ENCODE measurements around the gene NASP. TPM values are rescaled to one million over a fixed set of nuclear protein-coding genes. Genes with fewer than 3 reads are reported as not detected.
"Not testable (repeated sequence)": the region's sequence is repeated elsewhere in the genome, so short reads cannot be mapped to it uniquely, and the experiment has no call there.

NASP gene
- total RNA-seq, 1 donor = 94.0 TPM

DNA sequence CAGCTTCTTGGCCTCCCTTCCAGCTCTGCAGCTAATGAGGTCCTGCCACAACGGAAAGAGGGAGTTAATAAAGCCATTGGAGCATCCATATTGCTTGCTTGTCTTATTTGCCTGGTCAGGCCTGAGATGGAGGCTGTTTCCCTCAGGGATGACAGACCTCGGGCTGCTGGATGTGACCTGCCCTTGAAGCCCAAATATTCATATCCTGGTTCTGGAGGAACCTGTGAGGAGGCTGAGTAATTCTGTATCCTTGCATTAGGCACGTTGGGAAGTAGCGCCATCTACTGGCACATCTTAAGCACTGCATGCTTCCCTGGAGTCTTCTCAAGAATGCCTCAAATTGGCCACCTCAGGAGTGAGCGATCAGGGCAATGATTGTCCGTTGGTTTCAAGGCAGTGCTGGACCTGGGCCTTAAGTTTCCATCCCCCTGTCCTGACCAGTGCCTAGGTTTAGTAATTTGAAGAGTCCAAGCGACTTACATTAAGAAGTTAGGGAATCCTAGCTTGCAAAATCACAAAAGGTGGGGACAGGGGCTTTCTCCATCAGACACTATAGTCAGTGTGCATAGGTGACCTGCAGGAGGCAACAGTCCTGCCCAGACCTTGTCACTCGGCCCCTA, 13.8 kb upstream of the NASP start:
- peak; percentile 62 to 83 (median 70) for DNase-seq (ENCODE audit: low read depth in 2 of 3, low spot score in 2 of 3)

DNA sequence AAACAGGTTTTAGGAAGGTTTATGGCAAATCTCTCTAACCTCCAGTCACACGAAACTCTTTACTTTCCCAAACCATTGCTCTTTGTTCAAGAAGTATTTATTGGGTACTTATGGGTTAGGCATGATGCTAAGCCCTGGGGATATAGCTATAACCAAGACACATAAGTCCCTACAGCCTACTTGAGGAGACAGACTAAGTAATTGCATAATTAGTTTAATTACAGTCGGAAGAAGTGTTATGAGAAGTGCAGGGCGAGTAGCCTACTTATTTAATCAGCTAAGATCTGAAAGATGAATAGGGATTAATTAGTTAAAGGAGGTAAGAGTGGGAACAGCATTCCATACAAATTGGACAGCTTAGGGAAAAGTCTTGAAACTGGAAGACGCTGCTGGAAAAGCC, 13.2 kb upstream of the NASP start:
- no peak for DNase-seq (ENCODE audit: low read depth in 2 of 3, low spot score in 2 of 3)

DNA sequence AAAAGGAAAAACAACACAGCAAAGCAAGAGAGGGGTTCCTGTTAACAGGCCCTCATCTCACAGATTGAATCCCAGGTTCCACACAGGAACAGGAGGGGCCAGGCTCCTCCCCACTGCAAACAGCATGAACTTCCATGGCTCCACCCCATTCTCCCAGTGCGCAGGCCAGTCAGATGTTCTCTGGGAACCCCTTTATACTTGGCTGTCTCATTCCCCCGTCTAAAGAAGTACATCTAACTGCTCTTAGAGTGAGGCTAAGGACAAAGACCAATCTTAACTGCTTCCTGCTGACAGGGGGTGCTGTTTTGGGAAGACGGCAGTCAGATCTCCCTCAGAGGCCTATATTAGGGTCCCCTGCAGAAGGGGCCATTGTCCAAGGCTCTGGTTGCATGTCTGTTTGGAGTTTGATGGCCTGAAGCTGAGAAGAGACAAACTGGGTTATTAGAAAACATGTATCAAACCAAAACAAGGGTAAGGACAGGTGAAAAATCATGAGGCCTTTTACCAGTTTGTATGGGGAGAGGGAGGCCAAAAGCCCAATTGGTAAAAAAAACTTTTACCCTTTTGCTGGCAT, 10.5 kb upstream of the NASP start:
- DNase-seq (ENCODE audit: low read depth in 2 of 3, low spot score in 2 of 3) = no peak

DNA sequence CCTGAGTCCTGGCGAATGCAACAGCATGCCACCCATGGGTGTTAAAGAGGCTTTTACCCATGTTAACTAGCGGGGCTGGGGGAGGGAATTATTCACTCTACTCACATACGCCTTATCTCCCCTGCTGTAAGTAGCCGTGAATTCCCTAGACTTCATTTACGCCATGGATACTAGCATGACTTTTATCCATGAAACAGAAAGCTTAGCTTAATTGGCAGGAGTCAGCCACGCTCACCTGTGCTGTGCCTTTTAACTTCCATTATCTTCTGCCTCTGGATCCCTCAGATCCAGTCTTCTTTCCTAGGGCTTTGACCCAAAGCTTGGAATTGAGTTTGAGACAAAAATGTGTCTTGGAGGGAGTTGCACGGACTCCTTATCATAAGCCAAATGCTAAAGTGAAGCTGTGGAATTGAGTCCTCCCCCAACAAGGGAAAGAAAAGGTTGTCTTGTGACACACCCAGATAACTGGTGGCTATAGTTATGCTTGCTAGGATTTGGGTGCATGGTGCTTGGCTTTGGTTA, 9.7 kb upstream of the NASP start:
- no peak for DNase-seq (ENCODE audit: low read depth in 2 of 3, low spot score in 2 of 3)

DNA sequence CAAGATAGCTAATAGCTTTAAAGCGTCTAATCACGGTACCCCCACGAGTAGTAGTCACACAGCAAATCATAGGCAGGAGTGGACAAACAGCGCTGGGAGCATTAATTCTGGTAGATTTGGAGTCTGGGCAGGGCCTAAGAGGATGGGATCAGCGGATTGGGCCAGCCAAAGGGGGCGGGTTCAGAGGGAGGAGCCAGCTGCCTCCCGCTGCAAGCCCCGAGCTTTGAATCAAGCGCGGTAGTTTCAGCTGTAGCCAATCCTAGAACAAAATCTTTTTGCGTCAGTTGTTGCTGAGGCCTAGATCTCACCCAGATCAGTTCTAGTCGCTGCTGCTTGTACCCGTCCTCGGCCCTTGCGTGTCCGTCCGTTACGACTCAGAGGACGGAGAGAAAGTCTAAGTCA, 576 bp upstream of the NASP start:
- DNase-seq (ENCODE audit: low read depth in 2 of 3, low spot score in 2 of 3) = peak; percentile 87 to 99 (median 97)

DNA sequence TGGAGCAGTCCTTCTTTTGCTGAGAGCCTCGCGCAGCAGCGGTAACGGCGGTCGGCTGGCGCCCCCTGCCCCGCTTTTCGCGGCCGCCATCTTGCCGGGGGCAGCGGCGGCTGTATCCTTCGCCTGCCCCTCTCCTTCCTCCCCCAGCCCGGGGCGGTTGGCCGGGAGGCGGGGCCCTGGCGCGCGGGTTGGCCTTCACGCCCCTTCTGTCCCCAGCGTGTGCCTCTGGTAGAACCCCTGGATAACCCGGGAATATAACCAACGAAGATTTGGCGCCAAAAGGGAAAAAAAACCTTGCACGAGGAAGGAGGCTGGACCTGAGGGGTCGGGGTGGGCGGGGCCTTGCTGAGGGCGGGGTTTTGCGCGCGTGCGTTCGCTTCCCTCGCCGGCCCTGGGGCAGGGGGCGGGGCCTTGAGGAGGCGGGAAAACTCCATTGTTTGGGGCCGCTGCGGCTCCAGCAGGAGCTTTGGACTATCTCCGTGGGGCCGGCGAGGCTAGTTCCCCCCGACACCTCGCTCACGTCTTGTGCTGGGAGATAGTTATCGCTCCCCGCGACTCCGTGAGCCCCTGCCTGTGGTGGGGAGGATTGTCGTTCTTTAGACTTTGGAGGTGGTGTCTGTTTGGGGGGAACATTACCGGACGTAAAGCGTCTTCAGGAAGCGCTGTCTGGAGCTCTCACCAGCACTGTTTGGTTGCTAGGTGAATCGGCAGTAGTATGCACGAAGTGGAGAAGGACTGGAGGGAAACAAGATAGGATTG, 689 bp downstream of the NASP start:
- peak; percentile 83 to 94 (median 90) for DNase-seq (ENCODE audit: low read depth in 2 of 3, low spot score in 2 of 3)

DNA sequence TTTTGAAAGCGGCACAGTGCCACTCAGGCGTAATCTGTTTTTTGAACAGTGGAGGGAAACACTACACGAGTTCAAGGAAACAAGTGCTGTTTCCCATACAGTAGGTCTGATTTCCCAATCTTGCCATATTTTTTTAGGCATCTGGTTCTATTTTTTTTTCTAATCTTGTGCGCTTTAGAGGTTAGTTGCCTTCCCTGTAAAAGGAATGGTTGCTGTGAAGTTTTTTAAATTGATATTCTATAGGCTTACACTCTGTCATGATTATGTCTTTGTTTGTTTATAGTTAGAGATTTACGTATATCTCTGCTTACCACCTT, 1.2 kb downstream of the NASP start:
- DNase-seq (ENCODE audit: low read depth in 2 of 3, low spot score in 2 of 3) = no peak

DNA sequence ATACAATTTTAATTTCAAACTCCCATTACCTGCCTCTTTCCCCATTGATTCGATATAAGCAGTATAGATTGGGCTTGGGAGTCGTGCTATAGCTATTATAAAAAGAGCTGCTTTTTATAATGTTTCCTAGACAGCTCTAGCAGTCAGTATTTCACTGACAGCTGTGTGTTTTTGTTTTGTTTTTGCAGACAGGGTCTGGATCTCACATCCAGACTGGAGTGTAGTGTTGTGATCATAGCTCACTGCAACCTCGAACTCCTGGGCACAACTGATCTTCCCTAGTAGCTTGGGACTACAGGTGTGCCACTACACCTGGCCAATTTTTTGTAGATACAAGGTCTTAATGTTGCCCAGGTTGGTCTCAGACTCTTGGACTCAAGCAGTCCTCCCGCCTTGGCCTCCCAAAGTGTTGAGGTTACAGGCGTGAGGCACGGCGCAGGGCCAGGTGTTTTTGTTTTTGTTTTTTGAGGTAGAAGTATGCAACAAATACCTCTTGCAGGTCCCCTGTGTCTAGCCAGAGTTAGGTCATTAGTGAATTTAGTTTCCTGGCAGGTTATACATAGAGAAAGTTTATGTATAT, 1.7 kb downstream of the NASP start:
- no peak for DNase-seq (ENCODE audit: low read depth in 2 of 3, low spot score in 2 of 3)

DNA sequence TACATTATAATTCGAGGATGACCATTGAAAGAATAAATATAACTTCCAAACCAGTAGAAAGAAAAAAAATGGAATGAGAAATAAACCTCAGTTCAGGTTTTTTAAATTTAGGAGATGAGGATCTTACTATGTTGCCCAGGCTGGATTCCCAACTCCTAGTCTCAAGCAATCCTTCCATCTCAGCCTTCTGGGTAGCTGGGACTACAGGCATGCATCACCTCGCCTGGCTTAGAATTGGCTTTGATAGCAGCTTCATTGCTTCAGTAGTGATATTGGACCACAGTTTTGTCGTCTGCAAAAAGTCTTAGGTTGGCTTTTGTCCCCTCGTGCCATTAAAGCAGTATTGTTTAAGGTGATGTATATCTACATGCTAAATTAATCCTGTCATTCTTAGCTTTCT, 2.9 kb downstream of the NASP start:
- no peak for DNase-seq (ENCODE audit: low read depth in 2 of 3, low spot score in 2 of 3)

DNA sequence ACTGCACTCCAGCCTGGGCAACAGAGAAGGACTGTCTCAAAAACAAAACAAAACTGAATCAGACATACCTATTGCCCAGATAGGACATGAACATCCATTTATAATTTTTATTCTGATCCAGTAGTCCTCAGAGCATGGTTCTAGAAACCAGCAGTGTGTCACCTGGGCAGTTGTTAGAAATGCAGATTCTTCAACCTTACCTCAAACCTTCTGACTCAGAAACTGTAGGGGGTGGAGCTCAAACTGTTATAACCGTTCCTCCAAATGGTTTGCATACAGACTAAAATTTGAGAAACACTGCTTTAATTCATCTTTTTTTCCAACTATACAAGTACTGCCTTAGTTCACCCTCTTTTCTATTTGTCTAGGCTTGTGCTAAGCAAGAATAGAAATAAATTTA, 6.0 kb downstream of the NASP start:
- no peak for DNase-seq (ENCODE audit: low read depth in 2 of 3, low spot score in 2 of 3)

DNA sequence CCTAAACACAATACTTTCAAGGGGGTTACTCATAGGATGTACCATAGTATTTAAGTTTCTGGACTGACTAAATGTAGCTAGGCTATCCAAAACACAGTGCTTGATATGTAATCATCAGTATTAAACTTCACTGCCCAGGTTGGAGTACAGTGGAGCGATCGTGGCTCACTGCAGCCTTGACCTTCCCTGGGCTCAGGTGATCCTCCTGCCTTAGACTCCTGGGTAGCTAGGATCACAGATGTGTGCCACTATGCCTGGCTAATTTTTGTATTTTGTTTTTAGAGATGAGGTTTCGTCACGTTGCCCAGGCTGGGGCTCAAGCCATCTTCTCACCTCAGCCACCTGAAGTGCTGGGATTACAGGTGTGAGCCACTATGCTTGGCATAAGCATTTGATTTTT, 10.6 kb downstream of the NASP start:
- DNase-seq (ENCODE audit: low read depth in 2 of 3, low spot score in 2 of 3) = no peak

DNA sequence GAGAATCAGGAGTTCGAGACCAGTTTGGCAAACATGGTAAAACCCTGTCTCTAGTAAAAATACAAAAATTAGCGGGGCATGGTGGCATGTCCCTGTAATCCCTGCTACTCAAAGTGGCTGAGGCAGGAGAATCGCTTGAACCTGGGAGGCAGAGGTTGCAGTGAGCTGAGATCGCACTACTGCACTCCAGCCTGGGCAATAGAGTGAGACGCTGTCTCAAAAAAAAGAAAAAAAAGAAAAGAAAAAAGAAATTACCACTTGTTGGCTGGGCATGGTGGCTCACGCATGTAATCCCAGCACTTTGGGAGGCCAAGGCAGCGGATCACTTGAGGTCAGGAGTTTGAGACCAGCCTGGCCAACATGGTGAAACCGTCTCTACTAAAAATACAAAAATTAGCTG, 12.9 kb downstream of the NASP start:
- DNase-seq (ENCODE audit: low read depth in 2 of 3, low spot score in 2 of 3) = not testable (repeated sequence)

DNA sequence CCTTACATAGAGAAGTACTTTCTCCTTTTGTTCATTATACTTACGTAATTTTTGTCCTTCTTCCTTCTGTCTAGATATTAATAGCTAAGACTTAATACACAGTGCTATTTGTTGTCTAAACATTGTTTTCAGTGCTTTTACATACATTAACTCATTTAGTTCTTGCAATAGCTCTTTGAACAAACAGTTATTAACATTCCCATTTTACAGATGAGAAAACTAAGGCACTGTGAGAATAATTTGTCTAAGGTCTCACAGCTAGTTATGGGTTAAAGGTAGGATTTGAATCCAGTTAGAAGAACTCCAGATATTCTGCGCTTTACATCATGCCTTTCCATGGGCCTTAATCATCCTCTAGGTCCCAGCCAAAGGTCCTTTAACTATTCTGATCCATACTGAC, 20.4 kb downstream of the NASP start:
- no peak for DNase-seq (ENCODE audit: low read depth in 2 of 3, low spot score in 2 of 3)

DNA sequence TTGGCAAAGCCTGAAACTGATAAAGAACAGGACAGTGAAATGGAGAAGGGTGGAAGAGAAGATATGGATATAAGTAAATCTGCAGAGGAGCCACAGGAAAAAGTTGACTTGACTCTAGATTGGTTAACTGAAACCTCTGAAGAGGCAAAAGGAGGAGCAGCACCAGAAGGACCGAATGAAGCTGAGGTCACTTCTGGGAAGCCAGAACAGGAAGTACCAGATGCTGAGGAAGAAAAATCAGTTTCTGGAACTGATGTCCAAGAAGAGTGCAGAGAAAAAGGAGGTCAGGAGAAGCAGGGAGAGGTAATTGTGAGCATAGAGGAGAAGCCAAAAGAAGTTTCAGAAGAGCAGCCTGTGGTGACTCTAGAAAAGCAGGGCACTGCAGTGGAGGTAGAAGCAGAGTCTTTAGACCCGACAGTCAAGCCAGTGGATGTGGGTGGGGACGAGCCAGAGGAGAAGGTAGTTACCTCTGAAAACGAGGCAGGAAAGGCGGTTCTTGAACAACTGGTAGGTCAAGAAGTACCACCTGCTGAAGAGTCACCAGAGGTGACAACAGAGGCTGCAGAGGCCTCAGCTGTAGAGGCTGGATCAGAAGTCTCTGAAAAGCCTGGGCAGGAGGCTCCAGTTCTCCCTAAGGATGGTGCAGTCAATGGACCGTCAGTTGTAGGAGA, 23.7 kb downstream of the NASP start:
- no peak for DNase-seq (ENCODE audit: low read depth in 2 of 3, low spot score in 2 of 3)

DNA sequence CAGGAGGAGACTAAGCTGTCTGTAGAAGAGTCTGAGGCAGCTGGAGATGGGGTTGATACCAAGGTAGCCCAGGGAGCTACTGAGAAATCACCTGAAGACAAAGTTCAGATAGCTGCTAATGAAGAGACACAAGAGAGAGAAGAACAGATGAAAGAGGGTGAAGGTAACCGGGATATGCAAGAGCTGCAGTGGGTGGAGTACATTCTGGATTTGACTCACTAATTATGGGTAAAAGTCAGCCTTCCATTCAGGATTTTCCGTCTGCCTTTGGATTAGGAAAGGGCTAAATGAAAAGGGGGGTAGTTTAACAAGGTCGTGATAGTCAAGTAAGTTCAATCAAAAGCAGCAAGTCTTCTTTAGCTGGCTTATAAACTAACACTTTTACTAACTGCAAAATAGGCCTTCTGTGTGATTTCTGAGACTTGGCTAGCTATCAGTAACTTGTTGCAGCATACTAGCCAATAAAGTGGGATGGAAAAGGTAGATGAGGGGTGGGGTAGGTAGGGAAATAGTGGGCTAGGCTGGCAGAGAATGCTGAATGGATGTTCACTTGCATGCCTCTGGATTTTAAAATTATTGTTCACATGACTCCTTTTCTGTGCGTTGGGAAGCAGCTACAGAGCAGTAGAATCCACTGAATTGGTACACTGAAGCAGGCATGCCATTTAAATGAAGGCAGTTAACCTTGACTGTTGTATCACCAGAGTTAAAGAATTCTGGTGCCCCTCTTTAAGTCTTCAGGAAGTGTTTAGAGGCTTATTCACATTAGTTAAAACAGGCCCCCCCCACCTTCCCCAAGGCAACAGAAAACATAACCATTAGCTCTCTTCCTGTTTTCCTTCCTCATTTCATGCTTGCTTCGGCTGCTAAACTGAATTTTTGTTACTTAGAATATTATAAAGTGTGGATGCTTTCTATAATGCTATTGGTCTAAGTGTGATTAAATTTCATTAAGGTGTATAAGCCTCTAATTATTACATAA, 24.6 kb downstream of the NASP start:
- peak in 2 of 3 donors; percentile 80 to 93 for DNase-seq (ENCODE audit: low read depth in 2 of 3, low spot score in 2 of 3)

DNA sequence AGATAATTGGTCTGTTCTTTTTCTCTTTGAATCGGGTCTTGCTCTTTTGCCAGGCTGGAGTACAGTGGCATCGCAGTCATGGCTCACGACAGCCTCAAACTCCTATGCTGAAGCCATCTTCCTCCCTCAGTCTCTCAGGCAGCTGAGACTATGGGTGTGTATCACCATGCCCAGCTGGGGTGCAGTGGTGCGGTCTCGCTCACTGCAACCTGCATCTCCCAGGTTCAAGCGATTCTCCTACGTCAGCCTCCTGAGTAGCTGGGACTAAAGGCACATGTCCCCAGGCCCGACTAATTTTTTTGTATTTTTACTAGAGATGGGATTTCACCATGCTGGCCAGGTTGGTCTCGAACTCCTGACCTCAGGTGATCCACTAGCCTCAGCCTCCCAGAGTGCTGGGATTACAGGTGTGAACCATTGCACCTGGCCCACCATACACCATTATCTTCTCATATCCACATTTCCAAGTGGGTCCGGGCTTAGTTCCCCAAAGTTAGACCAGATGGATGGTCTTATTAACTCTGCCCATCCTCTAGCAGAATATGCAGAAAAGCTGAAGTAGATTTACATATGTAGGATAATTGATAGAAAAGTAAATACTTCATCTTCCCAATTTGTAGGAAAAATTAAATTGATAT, 26.9 kb downstream of the NASP start:
- DNase-seq (ENCODE audit: low read depth in 2 of 3, low spot score in 2 of 3) = no peak

DNA sequence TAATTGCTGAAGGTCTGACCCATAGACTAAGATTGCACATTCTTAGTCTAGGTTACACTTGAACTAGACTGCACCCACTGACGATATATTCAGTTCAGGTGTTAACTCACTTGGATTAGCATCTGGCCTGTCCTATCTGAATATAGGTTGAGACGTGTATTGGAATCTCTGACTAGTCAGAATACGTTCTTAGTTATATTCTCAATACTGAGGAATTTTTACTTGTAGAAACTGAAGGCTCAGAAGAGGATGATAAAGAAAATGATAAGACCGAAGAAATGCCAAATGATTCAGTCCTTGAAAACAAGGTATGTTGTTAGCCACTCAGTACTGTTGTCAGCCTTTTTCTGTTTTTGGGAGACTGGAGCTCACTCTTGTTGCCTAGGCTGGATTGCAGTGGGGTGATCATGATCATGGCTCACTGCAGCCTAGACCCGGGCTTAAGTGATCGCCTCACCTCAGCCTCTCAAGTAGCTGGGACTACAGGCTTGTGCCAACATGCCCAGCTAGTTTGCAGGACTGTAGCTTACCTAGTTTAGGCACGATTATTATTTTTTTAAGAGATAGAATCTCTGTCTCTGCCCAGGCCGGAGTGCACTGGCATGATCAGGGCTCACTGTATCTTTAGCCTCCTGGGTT, 29.2 kb downstream of the NASP start:
- no peak for DNase-seq (ENCODE audit: low read depth in 2 of 3, low spot score in 2 of 3)

DNA sequence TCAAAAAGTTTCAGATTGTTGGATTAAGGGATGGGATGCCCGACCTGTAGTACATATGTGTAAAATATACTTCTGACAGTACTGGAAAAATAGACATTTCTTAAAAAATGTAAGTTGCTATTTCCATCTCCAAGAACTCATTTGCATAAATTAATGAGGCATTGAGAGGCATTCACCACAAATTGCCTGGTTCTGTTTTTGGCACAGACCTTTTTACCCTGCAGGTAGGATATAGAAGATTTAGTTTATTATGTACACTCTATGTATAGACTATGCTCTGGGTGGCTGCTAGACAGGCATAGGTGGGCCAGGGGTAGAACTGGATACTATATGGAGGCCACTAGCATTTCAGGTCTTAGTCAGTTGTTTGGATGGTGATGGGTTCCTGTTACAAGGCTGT, 32.0 kb downstream of the NASP start:
- DNase-seq (ENCODE audit: low read depth in 2 of 3, low spot score in 2 of 3) = no peak

DNA sequence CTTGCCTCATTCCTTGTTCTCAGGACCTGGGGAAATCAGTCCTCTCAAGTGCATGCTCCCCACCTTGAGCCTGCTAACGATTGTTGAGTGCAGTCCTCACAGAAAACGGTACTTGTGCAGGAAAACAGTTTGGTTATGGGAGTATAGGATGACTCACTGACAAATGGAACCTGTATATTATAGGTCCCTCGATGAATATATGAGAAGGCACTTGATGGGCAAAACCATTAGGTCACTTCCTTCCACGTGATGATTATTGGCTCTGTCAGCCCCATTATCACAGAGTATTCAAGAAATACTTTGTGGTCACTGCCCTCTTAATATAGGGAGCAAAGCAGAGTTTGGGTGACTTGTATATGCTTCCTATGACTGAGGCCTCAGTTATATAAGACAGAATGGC, 33.8 kb downstream of the NASP start:
- no peak for DNase-seq (ENCODE audit: low read depth in 2 of 3, low spot score in 2 of 3)
